HG03521 (cell line): ENCODE results near the gene PARVG.

Source experiments
- ATAC-seq: cut with Tn5 transposase; IDR thresholded peaks from one replicate; pipeline ENCODE4 v1.9.1; 2021; ENCODE audit warnings: mild to moderate bottlenecking, moderate library complexity; ENCODE audit not compliant: unreplicated experiment

PARVG gene

GRCh38 chr22:44242946-44243724 is 62.4 kb downstream of the PARVG start:
- no peak for ATAC-seq

GRCh38 chr22:44243761-44244160 is 63.0 kb downstream of the PARVG start:
- no peak for ATAC-seq

GRCh38 chr22:44244265-44244822 is 63.6 kb downstream of the PARVG start:
- no peak for ATAC-seq

GRCh38 chr22:44245438-44245837 is 64.7 kb downstream of the PARVG start:
- no peak for ATAC-seq

- ATAC-seq = no peak
These were observed 65.1 kb downstream of the PARVG start for GRCh38 chr22:44245867-44246266.

GRCh38 chr22:44246615-44247326 is 66.0 kb downstream of the PARVG start:
- no peak for ATAC-seq

GRCh38 chr22:44247346-44247745 is 66.6 kb downstream of the PARVG start:
- no peak for ATAC-seq

GRCh38 chr22:44247923-44248892 is 67.5 kb downstream of the PARVG start:
- no peak for ATAC-seq

- no peak for ATAC-seq
These were observed 68.2 kb downstream of the PARVG start for GRCh38 chr22:44248926-44249325.

- ATAC-seq = no peak
These were observed 68.8 kb downstream of the PARVG start for GRCh38 chr22:44249376-44250147.

GRCh38 chr22:44254811-44255210 is 74.1 kb downstream of the PARVG start:
- ATAC-seq = no peak

GRCh38 chr22:44256085-44256484 is 75.4 kb downstream of the PARVG start:
- ATAC-seq = no peak

GRCh38 chr22:44256556-44257485 is 76.1 kb downstream of the PARVG start:
- ATAC-seq = no peak
